MM.1S (cell line): ENCODE data around the gene SMIM38.

Source experiments
- DNase-seq: peaks from one replicate; pipeline ENCODE4 v3.0.0-alpha.2; 2015
- H2AFZ ChIP-seq: fragments of 300-600 bp; sonication (generic); 2 replicates; pipeline ENCODE4 v1.6.0; 2016; ENCODE audit warnings: antibody characterized with exemption, low read length
- H3F3A ChIP-seq: fragments of 300-600 bp; sonication (generic); 2 replicates; pipeline ENCODE4 v1.6.1; 2016; ENCODE audit warnings: mild to moderate bottlenecking, antibody characterized with exemption, low read length, moderate library complexity, mixed read lengths; ENCODE audit not compliant: insufficient read depth
- H3K27ac ChIP-seq: fragments of 300-600 bp; sonication (generic); 2 replicates; pipeline ENCODE4 v1.5.1; 2016; ENCODE audit warnings: mild to moderate bottlenecking, low read length
- H3K27me3 ChIP-seq: fragments of 300-600 bp; sonication (generic); replicated peaks from 2 replicates; pipeline ENCODE4 v1.6.0; 2016; ENCODE audit warnings: low read length; ENCODE audit not compliant: insufficient read depth
- H3K36me3 ChIP-seq: fragments of 300-600 bp; sonication (generic); replicated peaks from 2 replicates; pipeline ENCODE4 v1.6.1; 2016; ENCODE audit warnings: mild to moderate bottlenecking, low read length, mixed read lengths; ENCODE audit not compliant: insufficient read depth
- H3K4me1 ChIP-seq: fragments of 300-600 bp; sonication (generic); 2 replicates; pipeline ENCODE4 v1.6.1; 2016; ENCODE audit warnings: low read length, mixed read lengths
- H3K4me2 ChIP-seq: fragments of 300-600 bp; sonication (generic); 2 replicates; pipeline ENCODE4 v1.6.0; 2016; ENCODE audit warnings: low read depth, low read length
- H3K4me3 ChIP-seq: fragments of 300-600 bp; sonication (generic); 2 replicates; pipeline ENCODE4 v1.5.1; 2016; ENCODE audit warnings: low read length, mixed read lengths
- H3K79me2 ChIP-seq: fragments of 300-600 bp; sonication (generic); 2 replicates; pipeline ENCODE4 v1.6.1; 2016; ENCODE audit warnings: mixed run types, low read length, mixed read lengths
- H3K9ac ChIP-seq: fragments of 300-600 bp; sonication (generic); 2 replicates; pipeline ENCODE4 v1.6.1; 2016; ENCODE audit warnings: low read length, mixed read lengths
- H3K9me2 ChIP-seq: fragments of 300-600 bp; sonication (generic); replicated peaks from 2 replicates; pipeline ENCODE4 v1.6.1; 2016; ENCODE audit warnings: mild to moderate bottlenecking, low read length, mixed read lengths; ENCODE audit not compliant: insufficient read depth
- H3K9me3 ChIP-seq: fragments of 300-600 bp; sonication (generic); replicated peaks from 2 replicates; pipeline ENCODE4 v1.6.1; 2016; ENCODE audit warnings: mild to moderate bottlenecking, low read length, mixed read lengths; ENCODE audit not compliant: insufficient read depth
- H4K20me1 ChIP-seq: fragments of 300-600 bp; sonication (generic); 2 replicates; pipeline ENCODE4 v1.6.1; 2016; ENCODE audit warnings: mild to moderate bottlenecking, low read length, moderate library complexity, mixed read lengths; ENCODE audit not compliant: insufficient read depth
- EZH2 ChIP-seq: fragments of 300-600 bp; sonication (generic); optimal IDR thresholded peaks from 2 replicates; pipeline ENCODE3; 2017; ENCODE audit warnings: low read depth, mild to moderate bottlenecking, antibody characterized with exemption, low read length, mixed read lengths
- EZH2phosphoT487 ChIP-seq: fragments of 300-600 bp; sonication (generic); IDR thresholded peaks from 2 replicates; pipeline ENCODE4 v1.6.1; 2018; ENCODE audit warnings: antibody characterized with exemption, low read length
- TF ChIP-seq, protein P1 (sequence below): fragments of 300-600 bp; sonication (generic); IDR thresholded peaks from 2 replicates; pipeline ENCODE4 v1.5.1; 2016; ENCODE audit warnings: antibody characterized with exemption, low read length, mixed read lengths

The SMIM38 gene

GRCh38 chr11:69199583-69200315 is 44.0 kb downstream of the SMIM38 start:
- H3K4me3 ChIP-seq = no peak overlapping the region
- H3K4me1 ChIP-seq = no peaks in the 10 kb centered on the region
- H3K36me3 ChIP-seq = no peaks in the 10 kb centered on the region
- H3K27ac ChIP-seq = no peak overlapping the region
- no peak overlapping the region for H3K9ac ChIP-seq
- no peaks in the 10 kb centered on the region for H3F3A ChIP-seq
- peaks cover 95% of the 10 kb centered on the region for H3K27me3 ChIP-seq
- no peak overlapping the region for H3K4me2 ChIP-seq
- no peaks in the 10 kb centered on the region for H3K79me2 ChIP-seq
- H3K9me2 ChIP-seq = no peaks in the 10 kb centered on the region
- DNase-seq = no peak
- no peak for TF ChIP-seq EZH2phosphoT487
- H3K9me3 ChIP-seq = no peaks in the 10 kb centered on the region
- H4K20me1 ChIP-seq = no peaks in the 10 kb centered on the region
- H2AFZ ChIP-seq = no peak overlapping the region

GRCh38 chr11:69200331-69201065 is 44.8 kb downstream of the SMIM38 start:
- Histone ChIP-seq H3K4me2 (no peak overlapping the region), H3K4me3 (no peak overlapping the region), H3K27me3 (peaks cover 99% of the 10 kb centered on the region), H3K9ac (no peak overlapping the region), H3K79me2 (no peaks in the 10 kb centered on the region), H2AFZ (no peak overlapping the region), H3K9me2 (no peaks in the 10 kb centered on the region), H3F3A (no peaks in the 10 kb centered on the region), H3K4me1 (no peaks in the 10 kb centered on the region), H3K36me3 (no peaks in the 10 kb centered on the region), H3K27ac (no peak overlapping the region), H3K9me3 (no peaks in the 10 kb centered on the region), H4K20me1 (no peaks in the 10 kb centered on the region)
- no peak for TF ChIP-seq EZH2
- TF ChIP-seq EZH2phosphoT487 = no peak
- TF ChIP-seq, protein P1, sequence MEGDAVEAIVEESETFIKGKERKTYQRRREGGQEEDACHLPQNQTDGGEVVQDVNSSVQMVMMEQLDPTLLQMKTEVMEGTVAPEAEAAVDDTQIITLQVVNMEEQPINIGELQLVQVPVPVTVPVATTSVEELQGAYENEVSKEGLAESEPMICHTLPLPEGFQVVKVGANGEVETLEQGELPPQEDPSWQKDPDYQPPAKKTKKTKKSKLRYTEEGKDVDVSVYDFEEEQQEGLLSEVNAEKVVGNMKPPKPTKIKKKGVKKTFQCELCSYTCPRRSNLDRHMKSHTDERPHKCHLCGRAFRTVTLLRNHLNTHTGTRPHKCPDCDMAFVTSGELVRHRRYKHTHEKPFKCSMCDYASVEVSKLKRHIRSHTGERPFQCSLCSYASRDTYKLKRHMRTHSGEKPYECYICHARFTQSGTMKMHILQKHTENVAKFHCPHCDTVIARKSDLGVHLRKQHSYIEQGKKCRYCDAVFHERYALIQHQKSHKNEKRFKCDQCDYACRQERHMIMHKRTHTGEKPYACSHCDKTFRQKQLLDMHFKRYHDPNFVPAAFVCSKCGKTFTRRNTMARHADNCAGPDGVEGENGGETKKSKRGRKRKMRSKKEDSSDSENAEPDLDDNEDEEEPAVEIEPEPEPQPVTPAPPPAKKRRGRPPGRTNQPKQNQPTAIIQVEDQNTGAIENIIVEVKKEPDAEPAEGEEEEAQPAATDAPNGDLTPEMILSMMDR = no peak
- DNase-seq = no peak

GRCh38 chr11:69201066-69201365 is 45.3 kb downstream of the SMIM38 start:
- TF ChIP-seq EZH2 (no peak), EZH2phosphoT487 (no peak)
- TF ChIP-seq, protein P1 = no peak
- H3K9ac ChIP-seq = no peak overlapping the region

DNA sequence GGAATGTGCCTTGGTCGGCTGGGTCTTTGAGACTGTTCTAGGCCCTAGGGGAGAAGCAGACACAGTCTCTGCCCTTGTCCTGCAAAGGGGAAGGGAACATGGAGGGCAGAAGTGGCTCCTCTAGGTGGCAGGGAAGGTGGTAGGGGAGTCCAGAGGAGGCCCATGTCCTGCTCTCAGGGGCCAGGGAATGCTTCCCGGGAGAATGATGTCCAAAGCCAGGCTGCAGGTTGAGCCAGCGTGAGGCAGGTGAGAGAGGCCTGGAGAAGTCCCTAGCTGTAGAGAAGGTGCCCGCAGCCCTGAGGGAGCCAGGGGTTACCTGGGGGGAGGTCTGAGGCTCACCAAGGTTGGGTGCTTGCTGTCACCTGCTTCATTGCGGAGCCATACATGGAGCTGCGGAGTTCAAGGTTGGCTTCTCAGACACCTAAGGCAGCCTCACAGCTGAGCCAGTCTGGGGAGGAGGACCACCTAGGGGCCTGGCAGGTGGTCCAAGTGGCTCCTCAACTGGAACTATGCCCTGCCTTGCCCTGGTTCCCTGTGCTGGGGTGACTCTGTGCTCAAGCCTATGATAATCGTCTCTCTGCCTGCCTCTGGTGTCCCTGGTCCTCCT is 46.1 kb downstream of the SMIM38 start:
- no peak overlapping the region for H3K9ac ChIP-seq
- no peaks in the 10 kb centered on the region for H3F3A ChIP-seq
- DNase-seq = no peak
- no peaks in the 10 kb centered on the region for H3K4me1 ChIP-seq
- H4K20me1 ChIP-seq = no peaks in the 10 kb centered on the region
- no peaks in the 10 kb centered on the region for H3K9me2 ChIP-seq
- no peaks in the 10 kb centered on the region for H3K36me3 ChIP-seq
- peaks cover 96% of the 10 kb centered on the region for H3K27me3 ChIP-seq
- H3K27ac ChIP-seq = no peak overlapping the region
- no peaks in the 10 kb centered on the region for H3K79me2 ChIP-seq
- H3K4me2 ChIP-seq = no peak overlapping the region
- H3K4me3 ChIP-seq = no peak overlapping the region
- H2AFZ ChIP-seq = no peak overlapping the region
- TF ChIP-seq EZH2phosphoT487 = no peak
- TF ChIP-seq EZH2 = no peak
- TF ChIP-seq, protein P1 = no peak
- H3K9me3 ChIP-seq = no peaks in the 10 kb centered on the region

More at GRCh38 chr11:69201066-69201365, 45.3 kb downstream of the SMIM38 start:
- H3K79me2 ChIP-seq = no peaks in the 10 kb centered on the region
- H3K36me3 ChIP-seq = no peaks in the 10 kb centered on the region
- no peaks in the 10 kb centered on the region for H3K9me2 ChIP-seq
- no peak overlapping the region for H3K4me2 ChIP-seq
- no peak for DNase-seq
- H4K20me1 ChIP-seq = no peaks in the 10 kb centered on the region
- no peak overlapping the region for H2AFZ ChIP-seq
- no peak overlapping the region for H3K4me3 ChIP-seq
- H3K4me1 ChIP-seq = no peaks in the 10 kb centered on the region
- no peak overlapping the region for H3K27ac ChIP-seq
- no peaks in the 10 kb centered on the region for H3K9me3 ChIP-seq
- H3F3A ChIP-seq = no peaks in the 10 kb centered on the region
- peaks cover 99% of the 10 kb centered on the region for H3K27me3 ChIP-seq
